ENCODE data around the gene S100A9.

Gene S100A9

GRCh38 chr1:153324912-153325311, 32.7 kb upstream of the S100A9 start:
- no peaks in the 10 kb centered on the region for H3K36me3 ChIP-seq (ENCODE audit: control insufficient read depth in 2 of 2, insufficient read depth in 2 of 2, low read length in 2 of 2)
- no peaks in the 10 kb centered on the region for H3K4me1 ChIP-seq (ENCODE audit: control insufficient read depth in 2 of 2, insufficient read depth in 2 of 2, low read length in 2 of 2)
- no peak overlapping the region for H3K9ac ChIP-seq (ENCODE audit: low read depth in 1 of 2, low read length in 2 of 2)
- no peak overlapping the region for H3K27ac ChIP-seq (ENCODE audit: low read depth in 2 of 2, low read length in 2 of 2)
- peaks cover 0 to 4% of the 10 kb centered on the region in 2 donors for H3K9me3 ChIP-seq (ENCODE audit: control insufficient read depth in 2 of 2, low read length in 2 of 2)
- no peaks in the 10 kb centered on the region for H3K27me3 ChIP-seq (ENCODE audit: control insufficient read depth in 2 of 2, insufficient read depth in 2 of 2, low read length in 2 of 2)
- H3K4me3 ChIP-seq (ENCODE audit: low read length in 2 of 2): no peak overlapping the region

GRCh38 chr1:153333902-153334301, 23.8 kb upstream of the S100A9 start:
- H3K9ac ChIP-seq (ENCODE audit: low read depth in 1 of 2, low read length in 2 of 2): no peak overlapping the region
- H3K9me3 ChIP-seq (ENCODE audit: control insufficient read depth in 2 of 2, low read length in 2 of 2): peaks cover 2 to 9% of the 10 kb centered on the region in 2 donors
- no peak overlapping the region for H3K27ac ChIP-seq (ENCODE audit: low read depth in 2 of 2, low read length in 2 of 2)
- no peaks in the 10 kb centered on the region for H3K36me3 ChIP-seq (ENCODE audit: control insufficient read depth in 2 of 2, insufficient read depth in 2 of 2, low read length in 2 of 2)
- H3K27me3 ChIP-seq (ENCODE audit: control insufficient read depth in 2 of 2, insufficient read depth in 2 of 2, low read length in 2 of 2): no peaks in the 10 kb centered on the region
- H3K4me1 ChIP-seq (ENCODE audit: control insufficient read depth in 2 of 2, insufficient read depth in 2 of 2, low read length in 2 of 2): no peaks in the 10 kb centered on the region
- no peak overlapping the region for H3K4me3 ChIP-seq (ENCODE audit: low read length in 2 of 2)

GRCh38 chr1:153336650-153337049, 21.0 kb upstream of the S100A9 start:
- Histone ChIP-seq H3K4me1 (ENCODE audit: control insufficient read depth in 2 of 2, insufficient read depth in 2 of 2, low read length in 2 of 2) (no peaks in the 10 kb centered on the region), H3K9ac (ENCODE audit: low read depth in 1 of 2, low read length in 2 of 2) (no peak overlapping the region), H3K27ac (ENCODE audit: low read depth in 2 of 2, low read length in 2 of 2) (no peak overlapping the region), H3K9me3 (ENCODE audit: control insufficient read depth in 2 of 2, low read length in 2 of 2) (peaks cover 0 to 3% of the 10 kb centered on the region in 2 donors), H3K27me3 (ENCODE audit: control insufficient read depth in 2 of 2, insufficient read depth in 2 of 2, low read length in 2 of 2) (no peaks in the 10 kb centered on the region), H3K36me3 (ENCODE audit: control insufficient read depth in 2 of 2, insufficient read depth in 2 of 2, low read length in 2 of 2) (no peaks in the 10 kb centered on the region), H3K4me3 (ENCODE audit: low read length in 2 of 2) (no peak overlapping the region)

DNA sequence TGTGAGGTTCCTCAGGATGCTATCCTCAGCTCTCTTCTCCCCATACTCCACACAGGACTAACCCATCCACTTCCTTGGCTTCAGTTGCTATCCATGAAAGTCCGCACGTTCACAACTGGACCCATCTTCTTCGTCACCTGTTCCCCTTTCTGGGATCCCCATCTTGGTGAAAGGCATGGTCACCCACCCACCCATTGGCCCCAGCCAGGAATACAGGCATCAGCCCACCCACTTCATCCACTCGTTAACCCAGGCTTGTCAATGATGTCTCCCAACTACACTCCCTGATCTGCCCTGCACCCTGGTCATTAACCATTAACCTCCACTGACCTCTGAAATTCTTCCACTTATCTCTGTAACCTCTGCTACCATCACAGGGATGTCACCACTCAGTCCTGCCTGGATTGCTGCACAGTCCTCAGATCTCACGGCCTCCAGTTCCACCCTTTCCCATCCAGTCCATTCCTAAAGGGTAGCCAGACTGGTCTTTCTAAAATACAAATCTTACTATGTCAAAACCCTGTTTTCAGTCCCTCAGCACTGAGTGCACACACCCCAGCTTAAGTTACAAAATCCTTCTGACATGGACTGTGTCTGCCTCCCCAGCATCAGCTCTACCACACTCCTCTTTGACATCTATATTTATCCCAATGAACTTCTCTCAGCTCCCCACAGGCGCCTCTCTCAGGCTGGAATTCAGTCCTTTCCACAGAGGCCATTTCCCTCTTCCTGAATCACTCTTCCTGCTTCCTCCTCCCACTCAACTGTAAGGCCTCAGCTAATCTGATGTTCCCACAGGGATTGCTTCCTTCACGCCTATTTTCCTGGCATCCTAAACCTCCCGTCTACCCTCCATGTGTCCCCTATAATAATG, 19.4 kb upstream of the S100A9 start:
- Histone ChIP-seq H3K4me1 (ENCODE audit: control insufficient read depth in 2 of 2, insufficient read depth in 2 of 2, low read length in 2 of 2) (no peaks in the 10 kb centered on the region), H3K36me3 (ENCODE audit: control insufficient read depth in 2 of 2, insufficient read depth in 2 of 2, low read length in 2 of 2) (no peaks in the 10 kb centered on the region), H3K9me3 (ENCODE audit: control insufficient read depth in 2 of 2, low read length in 2 of 2) (no peaks in the 10 kb centered on the region), H3K4me3 (ENCODE audit: low read length in 2 of 2) (no peak overlapping the region), H3K9ac (ENCODE audit: low read depth in 1 of 2, low read length in 2 of 2) (no peak overlapping the region), H3K27me3 (ENCODE audit: control insufficient read depth in 2 of 2, insufficient read depth in 2 of 2, low read length in 2 of 2) (no peaks in the 10 kb centered on the region), H3K27ac (ENCODE audit: low read depth in 2 of 2, low read length in 2 of 2) (no peak overlapping the region)

DNA sequence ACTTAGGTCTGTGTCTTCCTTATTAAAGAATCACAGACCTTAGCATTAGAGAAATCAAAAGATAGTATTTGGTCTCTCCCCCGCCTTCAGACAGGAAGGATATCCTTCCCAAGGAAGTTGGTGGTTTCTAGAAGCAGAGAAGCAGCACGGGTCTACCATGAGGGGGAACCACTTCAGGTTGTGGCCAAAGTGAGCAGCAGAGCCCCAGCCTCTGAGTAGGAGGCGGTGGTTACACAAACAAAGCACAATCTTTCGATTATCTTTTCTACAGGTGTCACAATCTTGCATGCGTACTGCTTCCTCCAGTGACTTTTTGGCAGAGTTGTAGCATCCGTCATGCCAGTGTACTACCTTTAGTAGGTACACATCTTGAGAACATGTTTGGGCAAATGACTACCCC, 17.9 kb upstream of the S100A9 start:
- Histone ChIP-seq H3K9me3 (ENCODE audit: control insufficient read depth in 2 of 2, low read length in 2 of 2) (no peaks in the 10 kb centered on the region), H3K9ac (ENCODE audit: low read depth in 1 of 2, low read length in 2 of 2) (no peak overlapping the region), H3K36me3 (ENCODE audit: control insufficient read depth in 2 of 2, insufficient read depth in 2 of 2, low read length in 2 of 2) (no peaks in the 10 kb centered on the region), H3K27me3 (ENCODE audit: control insufficient read depth in 2 of 2, insufficient read depth in 2 of 2, low read length in 2 of 2) (no peaks in the 10 kb centered on the region), H3K4me3 (ENCODE audit: low read length in 2 of 2) (no peak overlapping the region), H3K4me1 (ENCODE audit: control insufficient read depth in 2 of 2, insufficient read depth in 2 of 2, low read length in 2 of 2) (no peaks in the 10 kb centered on the region), H3K27ac (ENCODE audit: low read depth in 2 of 2, low read length in 2 of 2) (no peak overlapping the region)

DNA sequence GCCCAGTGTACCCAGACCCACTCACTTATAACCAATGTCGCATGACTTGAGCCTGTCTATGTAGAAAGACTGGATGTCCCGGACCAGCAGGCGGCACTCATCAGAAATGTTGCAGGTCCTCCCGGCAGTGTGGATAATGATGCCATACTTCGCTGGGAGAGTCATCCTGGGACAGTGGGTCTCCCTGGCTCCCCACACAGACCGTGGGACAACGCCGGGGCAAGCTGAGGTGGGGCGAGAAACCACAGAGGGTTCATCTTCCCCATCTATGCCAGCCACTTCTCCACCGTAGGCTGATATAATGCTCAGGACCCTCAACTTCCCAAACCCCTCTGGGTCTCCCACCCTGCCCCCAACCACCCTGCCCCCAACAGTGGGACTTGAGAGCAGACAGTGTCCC, 17.3 kb upstream of the S100A9 start:
- Histone ChIP-seq H3K36me3 (ENCODE audit: control insufficient read depth in 2 of 2, insufficient read depth in 2 of 2, low read length in 2 of 2) (no peaks in the 10 kb centered on the region), H3K4me1 (ENCODE audit: control insufficient read depth in 2 of 2, insufficient read depth in 2 of 2, low read length in 2 of 2) (no peaks in the 10 kb centered on the region), H3K9ac (ENCODE audit: low read depth in 1 of 2, low read length in 2 of 2) (no peak overlapping the region), H3K4me3 (ENCODE audit: low read length in 2 of 2) (no peak overlapping the region), H3K9me3 (ENCODE audit: control insufficient read depth in 2 of 2, low read length in 2 of 2) (no peaks in the 10 kb centered on the region), H3K27ac (ENCODE audit: low read depth in 2 of 2, low read length in 2 of 2) (no peak overlapping the region), H3K27me3 (ENCODE audit: control insufficient read depth in 2 of 2, insufficient read depth in 2 of 2, low read length in 2 of 2) (no peaks in the 10 kb centered on the region)

DNA sequence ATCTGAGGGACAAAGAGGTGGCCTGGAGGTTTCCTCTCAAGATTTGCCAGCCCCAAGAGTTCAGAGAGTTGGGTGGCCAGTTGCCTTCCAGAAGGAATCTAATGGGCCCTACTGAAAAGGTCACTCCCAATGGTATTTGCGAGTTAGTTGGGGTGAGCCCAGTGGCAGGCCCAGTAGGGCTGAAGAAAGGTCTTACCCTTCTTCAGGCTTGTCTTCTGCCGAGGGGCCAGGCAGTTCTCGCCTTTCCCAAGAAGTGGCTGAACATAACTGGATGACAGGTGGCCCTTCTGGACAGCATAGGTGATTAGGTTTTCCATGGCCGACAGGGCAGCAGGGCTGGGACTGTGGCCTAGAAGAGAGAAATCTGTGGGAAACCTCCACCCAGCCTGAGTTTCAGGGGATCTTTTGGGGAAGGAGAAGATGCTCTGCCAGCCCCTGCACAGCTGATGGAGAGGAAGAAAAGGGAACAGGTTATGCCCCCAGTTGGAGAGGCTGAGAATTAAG, 16.2 kb upstream of the S100A9 start:
- Histone ChIP-seq H3K36me3 (ENCODE audit: control insufficient read depth in 2 of 2, insufficient read depth in 2 of 2, low read length in 2 of 2) (no peaks in the 10 kb centered on the region), H3K9me3 (ENCODE audit: control insufficient read depth in 2 of 2, low read length in 2 of 2) (no peaks in the 10 kb centered on the region), H3K27ac (ENCODE audit: low read depth in 2 of 2, low read length in 2 of 2) (no peak overlapping the region), H3K4me3 (ENCODE audit: low read length in 2 of 2) (no peak overlapping the region), H3K9ac (ENCODE audit: low read depth in 1 of 2, low read length in 2 of 2) (no peak overlapping the region), H3K4me1 (ENCODE audit: control insufficient read depth in 2 of 2, insufficient read depth in 2 of 2, low read length in 2 of 2) (no peaks in the 10 kb centered on the region), H3K27me3 (ENCODE audit: control insufficient read depth in 2 of 2, insufficient read depth in 2 of 2, low read length in 2 of 2) (no peaks in the 10 kb centered on the region)

DNA sequence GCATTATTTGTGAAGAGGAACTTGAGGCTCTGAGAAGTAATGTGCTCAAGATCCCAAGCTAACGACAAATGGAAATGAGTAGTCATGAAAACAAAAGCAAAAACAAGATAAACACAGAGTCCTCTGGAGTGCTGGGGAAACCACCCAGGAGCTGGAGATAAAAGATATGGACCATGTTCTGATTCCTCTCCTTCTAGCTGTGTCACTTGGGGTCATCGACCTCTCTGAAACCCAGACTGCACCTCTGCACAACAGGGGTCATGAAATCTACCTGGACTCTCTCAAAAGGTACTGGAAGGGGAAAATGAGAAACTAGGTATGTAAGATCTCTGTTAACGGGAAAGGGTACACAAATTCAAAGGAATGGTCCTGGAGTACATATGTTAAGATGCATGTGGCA, 15.5 kb upstream of the S100A9 start:
- Histone ChIP-seq H3K27ac (ENCODE audit: low read depth in 2 of 2, low read length in 2 of 2) (no peak overlapping the region), H3K9ac (ENCODE audit: low read depth in 1 of 2, low read length in 2 of 2) (no peak overlapping the region), H3K4me1 (ENCODE audit: control insufficient read depth in 2 of 2, insufficient read depth in 2 of 2, low read length in 2 of 2) (no peaks in the 10 kb centered on the region), H3K9me3 (ENCODE audit: control insufficient read depth in 2 of 2, low read length in 2 of 2) (no peaks in the 10 kb centered on the region), H3K4me3 (ENCODE audit: low read length in 2 of 2) (no peak overlapping the region), H3K27me3 (ENCODE audit: control insufficient read depth in 2 of 2, insufficient read depth in 2 of 2, low read length in 2 of 2) (no peaks in the 10 kb centered on the region), H3K36me3 (ENCODE audit: control insufficient read depth in 2 of 2, insufficient read depth in 2 of 2, low read length in 2 of 2) (no peaks in the 10 kb centered on the region)

GRCh38 chr1:153343040-153343681, 14.5 kb upstream of the S100A9 start:
- Histone ChIP-seq H3K27me3 (ENCODE audit: control insufficient read depth in 2 of 2, insufficient read depth in 2 of 2, low read length in 2 of 2) (no peaks in the 10 kb centered on the region), H3K9me3 (ENCODE audit: control insufficient read depth in 2 of 2, low read length in 2 of 2) (no peaks in the 10 kb centered on the region), H3K27ac (ENCODE audit: low read depth in 2 of 2, low read length in 2 of 2) (no peak overlapping the region), H3K36me3 (ENCODE audit: control insufficient read depth in 2 of 2, insufficient read depth in 2 of 2, low read length in 2 of 2) (no peaks in the 10 kb centered on the region), H3K4me1 (ENCODE audit: control insufficient read depth in 2 of 2, insufficient read depth in 2 of 2, low read length in 2 of 2) (no peaks in the 10 kb centered on the region), H3K9ac (ENCODE audit: low read depth in 1 of 2, low read length in 2 of 2) (no peak overlapping the region), H3K4me3 (ENCODE audit: low read length in 2 of 2) (no peak overlapping the region)
